ENCODE measurements around the gene FAAP100. TPM values are rescaled to one million over a fixed set of nuclear protein-coding genes. Genes with fewer than 3 reads are reported as not detected.

The FAAP100 gene
- polyA plus RNA-seq, 1 donor from 2014 or later, result 56.3 TPM

- no peaks in the 10 kb centered on the region for H3K36me3 ChIP-seq (ENCODE audit: insufficient read depth, low read length)
- no peak overlapping the region for H3K27ac ChIP-seq (ENCODE audit: low read length)
- H3K79me2 ChIP-seq (replicated peaks; ENCODE audit: insufficient read depth, low read length), result no peaks in the 10 kb centered on the region
- H4K20me1 ChIP-seq (ENCODE audit: insufficient read depth), result no peaks in the 10 kb centered on the region
- H3K4me3 ChIP-seq (ENCODE audit: low read length), result no peak overlapping the region
- no peak overlapping the region for H2AFZ ChIP-seq (ENCODE audit: low read depth, low read length)
- no peak overlapping the region for H3K4me2 ChIP-seq (ENCODE audit: low read length)
- no peaks in the 10 kb centered on the region for H3K27me3 ChIP-seq (ENCODE audit: insufficient read depth, low read depth, low read length)
- no peak overlapping the region for H3K9ac ChIP-seq (ENCODE audit: low read length)
- no peaks in the 10 kb centered on the region for H3K9me3 ChIP-seq (ENCODE audit: low read length)
- H3K9me2 ChIP-seq (ENCODE audit: insufficient read depth, low read length), result no peaks in the 10 kb centered on the region
- no peaks in the 10 kb centered on the region for H3F3A ChIP-seq (ENCODE audit: insufficient read depth, low read length, poor library complexity, severe bottlenecking)
- no peak for TF ChIP-seq POLR2AphosphoS5 (IDR thresholded peaks at IDR 0.05)
- TF ChIP-seq SMC3 (conservative IDR thresholded peaks at IDR 0.05; ENCODE audit: poor library complexity), result no peak
- no peak for TF ChIP-seq MXI1 (conservative IDR thresholded peaks at IDR 0.05; ENCODE audit: poor library complexity, severe bottlenecking)
- no peak for TF ChIP-seq TAF1 (IDR thresholded peaks at IDR 0.05; ENCODE audit: low read depth)
- TF ChIP-seq CTCF (IDR thresholded peaks at IDR 0.05; ENCODE audit: poor library complexity, severe bottlenecking), result no peak
- TF ChIP-seq RAD21 (conservative IDR thresholded peaks at IDR 0.05), result no peak
- TF ChIP-seq EZH2 (IDR thresholded peaks at IDR 0.05; ENCODE audit: borderline replicate concordance, insufficient read depth, low read length, poor library complexity, severe bottlenecking), result no peak
- no peak for TF ChIP-seq REST (IDR thresholded peaks at IDR 0.05; ENCODE audit: borderline replicate concordance)
- no peak for TF ChIP-seq EP300 (conservative IDR thresholded peaks at IDR 0.05; ENCODE audit: poor library complexity, severe bottlenecking)
Observed at GRCh38 chr17:81533339-81534141, 18.6 kb downstream of the FAAP100 start.

GRCh38 chr17:81532490-81533287 lies 19.5 kb downstream of the FAAP100 start:
- Histone ChIP-seq H3K27me3 (ENCODE audit: insufficient read depth, low read depth, low read length) (no peaks in the 10 kb centered on the region), H3K9me3 (ENCODE audit: low read length) (no peaks in the 10 kb centered on the region), H2AFZ (ENCODE audit: low read depth, low read length) (no peak overlapping the region), H3K9me2 (ENCODE audit: insufficient read depth, low read length) (no peaks in the 10 kb centered on the region), H3K4me3 (ENCODE audit: low read length) (no peak overlapping the region), H4K20me1 (ENCODE audit: insufficient read depth) (no peaks in the 10 kb centered on the region), H3K36me3 (ENCODE audit: insufficient read depth, low read length) (no peaks in the 10 kb centered on the region), H3K79me2 (replicated peaks; ENCODE audit: insufficient read depth, low read length) (no peaks in the 10 kb centered on the region), H3F3A (ENCODE audit: insufficient read depth, low read length, poor library complexity, severe bottlenecking) (no peaks in the 10 kb centered on the region), H3K27ac (ENCODE audit: low read length) (no peak overlapping the region), H3K9ac (ENCODE audit: low read length) (no peak overlapping the region), H3K4me2 (ENCODE audit: low read length) (no peak overlapping the region)
- TF ChIP-seq REST (IDR thresholded peaks at IDR 0.05; ENCODE audit: borderline replicate concordance) (no peak), EP300 (conservative IDR thresholded peaks at IDR 0.05; ENCODE audit: poor library complexity, severe bottlenecking) (no peak), EZH2 (IDR thresholded peaks at IDR 0.05; ENCODE audit: borderline replicate concordance, insufficient read depth, low read length, poor library complexity, severe bottlenecking) (no peak), SMC3 (conservative IDR thresholded peaks at IDR 0.05; ENCODE audit: poor library complexity) (no peak), CTCF (IDR thresholded peaks at IDR 0.05; ENCODE audit: poor library complexity, severe bottlenecking) (no peak), MXI1 (conservative IDR thresholded peaks at IDR 0.05; ENCODE audit: poor library complexity, severe bottlenecking) (no peak), POLR2AphosphoS5 (IDR thresholded peaks at IDR 0.05) (no peak), TAF1 (IDR thresholded peaks at IDR 0.05; ENCODE audit: low read depth) (no peak), RAD21 (conservative IDR thresholded peaks at IDR 0.05) (no peak)
